Activated CD4-positive, alpha-beta T cell treated with anti-CD3 and anti-CD28 coated beads, Interleukin-2, amount 50 U/mL, for 48 hours (primary cell): Measurements from ENCODE around the gene OSBPL5.

Experiments
- DNase-seq, 2 experiments: peaks; one replicate each; pipeline ENCODE4 v3.0.0-alpha.2; 2020

The OSBPL5 gene

GRCh38 chr11:3197044-3197695 lies 32.1 kb upstream of the OSBPL5 start:
- no peak for DNase-seq

- no peak for DNase-seq
Observed at GRCh38 chr11:3196161-3197043, 31.3 kb upstream of the OSBPL5 start.

- no peak for DNase-seq
Observed at GRCh38 chr11:3195251-3196160, 30.4 kb upstream of the OSBPL5 start.

- no peak for DNase-seq
Observed at GRCh38 chr11:3194016-3194816, 29.1 kb upstream of the OSBPL5 start.

GRCh38 chr11:3193373-3194015 lies 28.4 kb upstream of the OSBPL5 start:
- DNase-seq: no peak

GRCh38 chr11:3192511-3193372 lies 27.6 kb upstream of the OSBPL5 start:
- no peak for DNase-seq

- DNase-seq: no peak
Observed at GRCh38 chr11:3191586-3192324, 26.6 kb upstream of the OSBPL5 start.

- no peak for DNase-seq
Observed at GRCh38 chr11:3190600-3190999, 25.5 kb upstream of the OSBPL5 start.

GRCh38 chr11:3189886-3190583 lies 24.9 kb upstream of the OSBPL5 start:
- no peak for DNase-seq

- DNase-seq: no peak
Observed at GRCh38 chr11:3189196-3189843, 24.2 kb upstream of the OSBPL5 start.

- no peak for DNase-seq
Observed at GRCh38 chr11:3188496-3189195, 23.5 kb upstream of the OSBPL5 start.

- no peak for DNase-seq
Observed at GRCh38 chr11:3186166-3186953, 21.2 kb upstream of the OSBPL5 start.

- DNase-seq: no peak
Observed at GRCh38 chr11:3184732-3185347, 19.7 kb upstream of the OSBPL5 start.

GRCh38 chr11:3183523-3183922 lies 18.4 kb upstream of the OSBPL5 start:
- no peak for DNase-seq

GRCh38 chr11:3182462-3182852 lies 17.3 kb upstream of the OSBPL5 start:
- DNase-seq: no peak

GRCh38 chr11:3181725-3182461 lies 16.8 kb upstream of the OSBPL5 start:
- no peak for DNase-seq
